Activated naive CD8-positive, alpha-beta T cell treated with anti-CD3 and anti-CD28 coated beads for 36 hours (primary cell): Measurements from ENCODE around the gene GALNT14. TPM values are rescaled to one million over a fixed set of nuclear protein-coding genes. Genes with fewer than 3 reads are reported as not detected.

Experiments used
- DNase-seq: peaks from one replicate; pipeline ENCODE4 v3.0.0; 2021
- H3K27ac Mint-ChIP-seq: one replicate; pipeline ENCODE4 v1.8.0; 2022; ENCODE audit warnings: mild to moderate bottlenecking, moderate library complexity, mixed read lengths
- H3K27me3 Mint-ChIP-seq: one replicate; pipeline ENCODE4 v1.8.0; 2022; ENCODE audit warnings: mild to moderate bottlenecking, mixed read lengths
- H3K36me3 Mint-ChIP-seq: one replicate; pipeline ENCODE4 v1.8.0; 2021; ENCODE audit warnings: mild to moderate bottlenecking, mixed read lengths
- H3K4me1 Mint-ChIP-seq: one replicate; pipeline ENCODE4 v1.8.0; 2021; ENCODE audit warnings: mixed read lengths
- H3K4me3 Mint-ChIP-seq: one replicate; pipeline ENCODE4 v1.8.0; 2022; ENCODE audit warnings: mild to moderate bottlenecking, moderate library complexity, mixed read lengths
- H3K9me3 Mint-ChIP-seq: one replicate; pipeline ENCODE4 v1.8.0; 2022; ENCODE audit warnings: mixed read lengths
- total RNA-seq, 2 experiments: library from RNA; stranded (reverse); gene quantifications; one replicate each; pipeline ENCODE4 v1.2.3, GENCODE V29; 2021

Gene GALNT14
- total RNA-seq, 2 experiments from 2014 or later = 2.1 to 2.5 TPM

- Mint-ChIP-seq H3K4me1 (no peaks in the 10 kb centered on the region), H3K4me3 (no peak overlapping the region), H3K36me3 (no peaks in the 10 kb centered on the region), H3K27ac (no peak overlapping the region), H3K9me3 (no peaks in the 10 kb centered on the region), H3K27me3 (peaks cover 7% of the 10 kb centered on the region)
- DNase-seq = no peak
Measured at GRCh38 chr2:31000970-31001369, 137.3 kb downstream of the GALNT14 start.

- Mint-ChIP-seq H3K27me3 (peaks cover 4% of the 10 kb centered on the region), H3K36me3 (no peaks in the 10 kb centered on the region), H3K4me1 (no peaks in the 10 kb centered on the region), H3K4me3 (no peak overlapping the region), H3K9me3 (no peaks in the 10 kb centered on the region), H3K27ac (no peak overlapping the region)
- no peak for DNase-seq
Measured at GRCh38 chr2:30998672-30999071, 139.6 kb downstream of the GALNT14 start.

- no peak overlapping the region for H3K4me3 Mint-ChIP-seq
Measured at GRCh38 chr2:30997979-30998378, 140.3 kb downstream of the GALNT14 start.

GRCh38 chr2:30994227-30995056 lies 143.8 kb downstream of the GALNT14 start:
- H3K4me3 Mint-ChIP-seq = no peak overlapping the region
- H3K27ac Mint-ChIP-seq = no peak overlapping the region
- DNase-seq = no peak
- no peaks in the 10 kb centered on the region for H3K27me3 Mint-ChIP-seq
- no peaks in the 10 kb centered on the region for H3K4me1 Mint-ChIP-seq
- no peaks in the 10 kb centered on the region for H3K9me3 Mint-ChIP-seq
- H3K36me3 Mint-ChIP-seq = no peaks in the 10 kb centered on the region

More at GRCh38 chr2:30997979-30998378, 140.3 kb downstream of the GALNT14 start:
- H3K36me3 Mint-ChIP-seq = no peaks in the 10 kb centered on the region
- no peaks in the 10 kb centered on the region for H3K27me3 Mint-ChIP-seq
- no peak for DNase-seq
- no peak overlapping the region for H3K27ac Mint-ChIP-seq
- no peaks in the 10 kb centered on the region for H3K4me1 Mint-ChIP-seq
- H3K9me3 Mint-ChIP-seq = no peaks in the 10 kb centered on the region

DNA sequence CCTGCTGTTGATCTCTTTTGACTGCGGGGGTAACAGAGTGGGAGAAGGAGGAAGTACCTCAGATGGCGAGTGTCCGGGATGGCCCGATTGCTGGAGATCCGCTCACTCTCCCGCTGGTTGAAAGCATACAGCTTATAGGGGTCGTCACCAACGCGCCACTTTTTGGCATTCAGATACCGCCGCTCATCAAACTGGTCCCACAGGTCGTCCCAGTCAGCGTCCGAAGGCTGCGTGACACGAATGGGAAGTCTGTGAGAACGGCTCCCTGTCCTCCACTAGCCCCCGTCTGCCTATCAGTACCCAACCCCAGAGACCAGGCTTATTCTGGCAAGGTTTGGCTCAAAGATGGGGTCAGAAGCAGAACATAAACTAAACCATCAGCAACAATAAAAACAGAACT lies 145.5 kb downstream of the GALNT14 start:
- no peak overlapping the region for H3K27ac Mint-ChIP-seq
- H3K36me3 Mint-ChIP-seq = no peaks in the 10 kb centered on the region
- DNase-seq = no peak
- H3K4me3 Mint-ChIP-seq = no peak overlapping the region
- H3K4me1 Mint-ChIP-seq = no peaks in the 10 kb centered on the region
- no peaks in the 10 kb centered on the region for H3K9me3 Mint-ChIP-seq
- no peaks in the 10 kb centered on the region for H3K27me3 Mint-ChIP-seq

DNA sequence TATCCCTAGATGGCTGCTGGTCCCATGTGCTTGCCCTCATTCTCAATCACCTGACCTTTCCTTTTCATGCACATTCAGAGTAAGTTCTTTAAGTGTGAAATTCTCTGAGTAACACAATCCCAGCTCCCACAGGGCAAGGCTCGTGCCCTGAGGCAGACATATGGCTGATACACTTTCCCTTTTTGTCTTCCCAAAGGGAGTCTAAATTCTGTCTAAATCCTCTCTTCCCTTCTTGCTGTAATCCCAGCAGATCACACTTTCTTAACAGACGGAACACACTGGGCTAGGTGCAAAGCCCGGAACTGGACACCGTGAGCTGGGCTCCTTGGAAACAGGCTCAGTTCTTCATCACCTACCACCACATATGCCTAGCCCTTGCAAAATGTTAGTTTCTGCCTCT lies 147.6 kb downstream of the GALNT14 start:
- no peaks in the 10 kb centered on the region for H3K9me3 Mint-ChIP-seq
- H3K4me3 Mint-ChIP-seq = no peak overlapping the region
- H3K27ac Mint-ChIP-seq = no peak overlapping the region
- H3K27me3 Mint-ChIP-seq = no peaks in the 10 kb centered on the region
- no peak for DNase-seq
- H3K36me3 Mint-ChIP-seq = no peaks in the 10 kb centered on the region
- H3K4me1 Mint-ChIP-seq = no peaks in the 10 kb centered on the region

DNA sequence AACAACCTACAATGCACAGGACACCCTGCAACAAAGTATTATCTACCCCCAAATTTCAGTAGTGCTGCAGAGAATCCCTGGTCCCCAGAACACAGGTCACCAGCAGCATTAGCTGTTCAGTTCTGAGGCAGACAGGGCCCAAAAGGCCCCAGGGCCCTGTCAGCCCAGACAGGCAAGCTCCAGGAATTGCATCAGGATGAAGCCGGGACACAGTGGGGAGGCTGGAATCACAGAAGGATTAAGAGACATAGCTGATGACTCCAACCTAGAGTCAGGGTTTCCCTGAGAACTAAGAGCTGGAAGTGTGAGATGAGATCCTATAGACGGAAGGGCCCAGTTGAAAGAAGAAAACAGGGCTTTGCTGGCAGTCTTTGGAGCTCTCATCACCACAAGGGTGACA lies 148.1 kb downstream of the GALNT14 start:
- no peak for DNase-seq
- no peak overlapping the region for H3K4me3 Mint-ChIP-seq
- no peak overlapping the region for H3K27ac Mint-ChIP-seq
- H3K4me1 Mint-ChIP-seq = no peaks in the 10 kb centered on the region
- H3K36me3 Mint-ChIP-seq = no peaks in the 10 kb centered on the region
- no peaks in the 10 kb centered on the region for H3K27me3 Mint-ChIP-seq
- no peaks in the 10 kb centered on the region for H3K9me3 Mint-ChIP-seq

- Mint-ChIP-seq H3K27ac (no peak overlapping the region), H3K4me3 (no peak overlapping the region), H3K36me3 (no peaks in the 10 kb centered on the region), H3K9me3 (no peaks in the 10 kb centered on the region), H3K27me3 (no peaks in the 10 kb centered on the region), H3K4me1 (no peaks in the 10 kb centered on the region)
- no peak for DNase-seq
Measured at GRCh38 chr2:30989746-30990145, 148.5 kb downstream of the GALNT14 start.

- Mint-ChIP-seq H3K27me3 (no peaks in the 10 kb centered on the region), H3K27ac (no peak overlapping the region), H3K9me3 (no peaks in the 10 kb centered on the region), H3K4me1 (no peaks in the 10 kb centered on the region), H3K4me3 (no peak overlapping the region), H3K36me3 (no peaks in the 10 kb centered on the region)
- no peak for DNase-seq
Measured at GRCh38 chr2:30987566-30987965, 150.7 kb downstream of the GALNT14 start.

DNA sequence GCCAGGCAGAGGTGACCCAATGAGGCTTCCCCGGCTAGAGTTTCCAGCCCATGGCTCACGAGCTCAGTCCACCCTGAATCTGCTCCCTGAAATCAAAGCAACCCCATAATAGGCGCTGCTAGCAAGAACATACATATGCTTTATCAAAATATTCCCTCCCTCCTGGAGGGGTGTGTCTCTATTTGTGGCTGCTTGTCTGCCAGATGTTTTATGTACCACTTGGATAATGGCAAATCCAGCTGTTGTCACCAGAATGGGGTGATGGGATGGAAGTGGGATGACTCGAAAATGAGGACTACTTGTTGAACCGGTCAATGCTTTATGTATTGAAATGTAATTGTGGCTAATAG lies 152.0 kb downstream of the GALNT14 start:
- Mint-ChIP-seq H3K4me1 (no peaks in the 10 kb centered on the region), H3K36me3 (no peaks in the 10 kb centered on the region), H3K4me3 (no peak overlapping the region), H3K27me3 (no peaks in the 10 kb centered on the region), H3K27ac (no peak overlapping the region), H3K9me3 (no peaks in the 10 kb centered on the region)
- DNase-seq = no peak

DNA sequence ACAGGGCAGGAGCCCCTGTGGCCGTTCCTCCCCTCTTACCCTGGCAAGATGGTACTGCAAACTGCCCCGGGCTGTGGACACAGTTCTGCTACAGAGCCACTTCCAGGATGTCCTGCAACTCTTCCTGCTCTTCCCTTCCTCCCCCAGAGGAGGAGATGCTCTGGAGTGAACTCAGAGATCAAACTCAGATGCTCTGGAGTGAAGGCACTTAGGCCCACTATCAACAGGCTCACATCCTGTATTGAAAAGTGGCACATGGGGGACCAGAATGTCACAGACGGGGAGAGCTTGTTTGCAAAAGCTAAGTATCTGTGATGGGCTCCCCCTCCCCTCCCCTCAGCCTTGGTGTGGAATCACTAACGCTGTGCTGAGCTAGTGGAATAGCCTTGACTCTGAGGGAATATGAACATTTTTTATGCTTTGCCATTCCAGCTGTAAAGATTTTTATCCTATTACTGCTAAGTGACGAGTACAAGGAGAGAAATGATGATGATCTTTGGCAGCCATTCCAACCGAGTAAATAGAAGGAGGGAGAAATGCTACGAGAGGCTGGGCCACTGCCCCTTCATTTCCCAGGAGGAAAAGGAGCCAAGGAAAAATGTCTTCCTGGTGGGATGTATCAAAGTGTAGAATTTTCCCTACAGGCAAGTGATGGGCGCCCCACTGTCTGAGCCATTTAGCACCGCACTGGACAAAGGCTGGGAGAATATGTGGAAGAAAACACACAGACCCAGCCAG lies 152.6 kb downstream of the GALNT14 start:
- no peaks in the 10 kb centered on the region for H3K27me3 Mint-ChIP-seq
- H3K4me3 Mint-ChIP-seq = no peak overlapping the region
- no peaks in the 10 kb centered on the region for H3K9me3 Mint-ChIP-seq
- no peak for DNase-seq
- H3K36me3 Mint-ChIP-seq = no peaks in the 10 kb centered on the region
- no peaks in the 10 kb centered on the region for H3K4me1 Mint-ChIP-seq
- H3K27ac Mint-ChIP-seq = no peak overlapping the region

GRCh38 chr2:30984148-30984547 lies 154.1 kb downstream of the GALNT14 start:
- no peaks in the 10 kb centered on the region for H3K4me1 Mint-ChIP-seq
- no peak for DNase-seq
- no peaks in the 10 kb centered on the region for H3K9me3 Mint-ChIP-seq
- no peak overlapping the region for H3K4me3 Mint-ChIP-seq
- H3K27me3 Mint-ChIP-seq = no peaks in the 10 kb centered on the region
- no peak overlapping the region for H3K27ac Mint-ChIP-seq
- H3K36me3 Mint-ChIP-seq = no peaks in the 10 kb centered on the region

DNA sequence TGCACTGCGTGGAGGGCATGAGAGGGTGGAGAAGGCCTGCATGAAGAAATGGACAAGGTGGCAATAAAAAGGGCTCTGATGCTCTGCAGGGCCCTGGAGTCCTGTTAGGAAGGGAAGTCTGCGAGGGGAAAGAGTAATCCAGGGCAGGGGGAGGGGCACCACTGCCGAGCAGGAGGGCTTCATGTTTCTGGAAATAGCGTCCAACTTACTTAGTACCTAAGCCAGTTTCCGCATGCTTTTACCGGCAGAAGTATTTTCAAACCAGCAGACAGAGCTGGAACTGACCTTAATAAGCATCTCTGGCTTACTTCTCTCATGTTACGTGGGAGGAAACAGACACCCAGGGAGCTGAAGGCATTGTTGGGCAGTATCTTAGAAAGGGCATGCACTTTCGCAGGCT lies 156.7 kb downstream of the GALNT14 start:
- no peak for DNase-seq
- H3K4me1 Mint-ChIP-seq = no peaks in the 10 kb centered on the region
- peaks cover 4% of the 10 kb centered on the region for H3K27me3 Mint-ChIP-seq
- no peak overlapping the region for H3K4me3 Mint-ChIP-seq
- no peaks in the 10 kb centered on the region for H3K9me3 Mint-ChIP-seq
- H3K27ac Mint-ChIP-seq = no peak overlapping the region
- H3K36me3 Mint-ChIP-seq = no peaks in the 10 kb centered on the region

DNA sequence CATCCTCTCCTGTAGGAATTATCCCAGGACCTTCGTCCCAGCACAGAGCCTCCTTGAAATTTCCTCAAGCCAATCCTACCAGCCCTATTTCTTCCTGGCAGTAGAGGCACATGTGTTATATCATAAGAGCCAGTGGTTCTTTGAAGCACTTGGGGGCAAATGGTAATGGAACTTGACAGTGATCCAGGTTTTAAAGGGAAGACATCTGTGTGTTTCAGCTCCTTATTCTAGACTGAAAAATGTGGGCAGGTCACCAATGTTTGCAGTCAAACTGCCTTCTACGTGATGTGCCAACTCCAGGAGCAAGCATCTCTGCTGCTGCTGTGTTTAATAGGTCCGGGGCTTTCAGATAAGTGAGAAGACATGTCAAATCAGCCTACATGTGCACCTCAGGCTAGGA lies 157.1 kb downstream of the GALNT14 start:
- no peak for DNase-seq
- Mint-ChIP-seq H3K27me3 (peaks cover 4% of the 10 kb centered on the region), H3K4me1 (no peaks in the 10 kb centered on the region), H3K4me3 (no peak overlapping the region), H3K9me3 (no peaks in the 10 kb centered on the region), H3K27ac (no peak overlapping the region), H3K36me3 (no peaks in the 10 kb centered on the region)

DNA sequence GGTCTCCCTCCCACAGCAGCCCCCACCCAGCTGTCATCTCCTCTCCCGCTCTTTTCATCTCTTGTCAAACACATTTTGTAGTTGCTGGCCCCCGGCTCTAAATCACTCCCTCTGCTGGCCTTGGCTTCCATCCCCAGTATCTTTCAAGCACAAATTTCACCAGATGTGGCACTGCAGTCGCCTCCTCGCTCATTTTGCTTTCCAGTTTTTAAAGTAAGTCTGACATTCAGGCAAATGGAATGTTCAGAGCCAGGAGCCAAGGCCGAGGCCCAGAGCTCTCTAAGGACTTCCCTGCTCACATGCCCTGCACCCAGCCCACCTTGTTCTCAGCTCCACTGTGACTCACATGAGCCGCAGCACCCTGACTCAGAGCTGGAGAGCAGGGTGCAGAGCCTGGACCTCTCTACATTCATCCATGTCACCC lies 158.4 kb downstream of the GALNT14 start:
- H3K9me3 Mint-ChIP-seq = no peaks in the 10 kb centered on the region
- H3K4me1 Mint-ChIP-seq = no peaks in the 10 kb centered on the region
- no peak overlapping the region for H3K27ac Mint-ChIP-seq
- no peaks in the 10 kb centered on the region for H3K36me3 Mint-ChIP-seq
- peaks cover 4% of the 10 kb centered on the region for H3K27me3 Mint-ChIP-seq
- no peak for DNase-seq
- no peak overlapping the region for H3K4me3 Mint-ChIP-seq

GRCh38 chr2:30978854-30979253 lies 159.4 kb downstream of the GALNT14 start:
- Mint-ChIP-seq H3K4me3 (no peak overlapping the region), H3K36me3 (no peaks in the 10 kb centered on the region), H3K27ac (no peak overlapping the region), H3K4me1 (no peaks in the 10 kb centered on the region), H3K27me3 (peaks cover 4% of the 10 kb centered on the region), H3K9me3 (no peaks in the 10 kb centered on the region)
- DNase-seq = no peak
